Umbilical cord (tissue), 2 donors: ENCODE results near the gene UBE2E1. TPM values are rescaled to one million over a fixed set of nuclear protein-coding genes. Genes with fewer than 3 reads are reported as not detected.
"Not testable (repeated sequence)": the region's sequence is repeated elsewhere in the genome, so short reads cannot be mapped to it uniquely, and the experiment has no call there.

Experiments used
- DNase-seq: peaks from one replicate; pipeline ENCODE4 v3.0.0-alpha.2; 2015; ENCODE audit warnings: low spot score
- total RNA-seq: library from RNA; depleted of rRNA; stranded (reverse); fragments of >200 nt; gene quantifications from one replicate; pipeline ENCODE4 v1.2.3, GENCODE V29; 2014; ENCODE audit warnings: low replicate concordance; ENCODE audit not compliant: insufficient read depth

The UBE2E1 gene
- total RNA-seq, 1 donor from 2014 or later, result 77.0 TPM

- DNase-seq, result no peak
Measured at GRCh38 chr3:23845326-23846216, 39.8 kb downstream of the UBE2E1 start.

- not testable (repeated sequence) for DNase-seq
Measured at GRCh38 chr3:23849462-23849861, 43.7 kb downstream of the UBE2E1 start.

DNA sequence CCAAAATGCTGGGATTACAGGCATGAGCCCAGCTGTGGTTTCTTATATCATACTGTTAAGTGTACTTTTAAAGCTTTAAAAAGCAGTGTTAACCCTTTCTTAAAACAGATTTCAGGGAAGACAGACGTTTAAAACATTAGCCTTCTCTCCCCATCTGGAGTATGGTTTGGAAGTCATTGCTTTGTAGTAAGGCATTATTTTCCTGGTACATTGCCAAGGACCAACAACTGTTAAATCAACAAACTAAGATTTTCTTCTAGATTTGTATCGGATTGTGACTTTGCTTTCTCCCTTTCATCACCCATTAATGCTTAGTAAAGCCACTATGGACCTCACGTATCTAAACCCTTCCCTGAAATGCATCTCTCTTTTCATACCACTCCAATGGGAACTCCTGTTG lies 50.5 kb downstream of the UBE2E1 start:
- no peak for DNase-seq

DNA sequence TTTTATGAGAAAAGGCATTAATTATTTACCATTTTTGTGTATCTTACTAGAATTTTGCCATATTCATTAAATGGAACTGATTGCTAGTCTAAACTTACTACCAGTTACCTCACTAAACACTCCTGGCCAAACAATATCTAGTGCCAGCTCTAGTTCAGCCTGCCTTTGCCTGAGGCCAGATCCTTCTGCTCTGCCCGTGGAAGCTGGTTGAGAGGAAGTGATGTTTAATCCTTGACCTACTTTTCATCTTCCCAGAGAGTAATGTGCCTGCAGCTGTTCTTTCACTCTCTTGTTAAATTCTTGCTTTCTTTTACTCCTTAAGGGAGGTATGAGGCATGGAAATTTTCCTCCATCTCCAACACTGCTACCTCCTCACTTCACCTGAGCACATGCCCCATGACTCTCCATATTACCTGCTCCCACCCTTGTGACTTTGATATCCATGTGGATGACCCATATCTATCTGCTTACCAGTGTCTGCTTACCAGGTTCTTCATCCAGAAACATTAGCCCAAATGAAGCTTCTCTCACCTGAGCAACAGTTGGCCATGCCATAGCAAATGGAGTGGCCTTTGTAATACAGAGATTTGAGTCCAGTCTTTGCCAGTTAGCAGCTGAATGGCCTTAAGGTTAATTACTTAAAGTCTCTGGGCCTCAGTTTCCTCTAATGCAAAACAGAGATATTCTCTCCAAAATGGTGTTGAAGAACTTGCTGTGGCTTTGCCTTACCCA lies 53.4 kb downstream of the UBE2E1 start:
- DNase-seq, result peak; percentile 75

DNA sequence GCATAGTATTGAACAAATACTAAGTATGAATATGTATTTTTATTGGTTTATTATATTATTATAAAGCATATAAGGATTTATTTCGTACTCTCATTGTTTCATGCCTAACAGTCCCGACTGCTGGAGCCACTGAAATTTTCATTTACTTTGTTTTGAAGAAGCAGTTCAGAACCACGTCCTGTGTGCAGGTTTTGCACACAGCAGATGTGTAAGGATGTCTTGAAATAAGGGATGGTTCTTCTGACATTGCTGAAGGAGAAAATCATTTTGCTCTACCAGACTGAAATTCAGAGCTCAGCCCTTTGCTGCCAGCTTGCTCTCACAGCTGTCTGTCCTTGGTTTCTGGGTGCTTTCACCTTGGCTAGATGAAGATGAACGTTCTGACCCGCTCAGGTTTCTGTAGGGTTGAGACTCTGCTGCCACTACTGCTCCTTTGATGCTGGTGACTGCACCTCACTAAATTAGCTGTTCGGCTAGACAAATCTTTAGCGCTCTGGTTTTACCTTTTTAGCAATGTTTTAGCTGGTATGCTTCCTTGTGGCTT lies 54.2 kb downstream of the UBE2E1 start:
- DNase-seq, result no peak

- no peak for DNase-seq
Measured at GRCh38 chr3:23861689-23862088, 55.9 kb downstream of the UBE2E1 start.

GRCh38 chr3:23863060-23863459 lies 57.3 kb downstream of the UBE2E1 start:
- DNase-seq, result no peak

DNA sequence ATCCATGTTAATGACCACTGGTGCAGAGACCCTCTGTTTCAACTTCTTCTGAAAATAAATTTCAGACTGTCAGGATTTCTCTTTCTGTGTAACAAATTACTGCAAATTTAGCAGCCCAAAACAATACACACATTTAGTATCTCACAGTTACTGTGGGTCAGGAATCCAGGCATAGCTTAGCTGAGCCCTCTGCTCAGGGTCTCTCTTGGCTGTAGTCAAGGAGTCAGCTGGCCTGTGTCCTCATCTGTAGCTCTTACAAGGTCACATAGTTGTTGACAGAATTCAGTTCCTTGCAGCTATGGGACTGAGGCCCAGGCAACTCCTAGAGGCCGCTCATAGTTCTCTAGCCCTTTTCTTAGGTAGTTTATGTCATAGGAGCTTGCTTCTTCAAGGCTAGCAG lies 59.2 kb downstream of the UBE2E1 start:
- DNase-seq, result no peak

GRCh38 chr3:23865595-23866396 lies 60.0 kb downstream of the UBE2E1 start:
- peak; percentile 55 for DNase-seq

DNA sequence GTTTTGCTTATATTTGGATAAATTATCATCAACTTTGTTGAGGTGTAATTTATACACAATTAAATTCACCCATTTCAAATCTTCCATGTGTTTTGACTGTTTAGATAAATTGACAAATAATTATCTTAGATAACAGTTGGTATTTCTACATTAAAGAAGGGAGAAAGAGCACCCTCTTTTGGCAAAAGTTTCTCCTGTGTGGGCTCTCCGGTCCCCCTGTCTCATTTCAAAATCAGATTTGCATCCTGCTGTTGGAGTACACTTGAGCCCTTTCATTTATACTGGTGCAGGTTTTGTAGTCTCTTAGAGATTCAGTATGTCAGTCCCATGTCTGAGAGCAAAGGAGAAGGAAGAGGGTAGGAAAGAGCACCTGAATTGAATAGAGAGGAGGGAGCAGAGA lies 61.6 kb downstream of the UBE2E1 start:
- no peak for DNase-seq

DNA sequence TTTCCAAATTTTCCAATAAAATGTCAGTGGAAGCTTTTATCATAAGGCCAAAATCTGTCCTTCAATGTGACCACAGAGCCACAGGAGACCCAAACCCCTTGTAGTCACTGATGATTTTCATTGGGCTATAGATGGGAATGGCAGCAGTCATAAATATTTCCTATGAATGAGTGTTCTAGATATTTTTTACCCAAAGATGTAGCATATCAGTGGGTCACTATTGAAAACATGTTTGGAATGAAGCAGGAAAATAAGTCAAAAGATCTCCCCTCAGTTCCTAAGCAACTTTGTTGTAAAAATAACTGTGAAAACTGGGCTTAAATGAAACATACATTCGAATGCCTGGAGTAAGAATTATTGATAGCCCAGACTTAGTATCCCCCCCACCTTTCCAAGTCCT lies 62.1 kb downstream of the UBE2E1 start:
- no peak for DNase-seq

GRCh38 chr3:23869977-23870662 lies 64.4 kb downstream of the UBE2E1 start:
- DNase-seq, result peak; percentile 88

- DNase-seq, result not testable (repeated sequence)
Measured at GRCh38 chr3:23870663-23871043, 64.9 kb downstream of the UBE2E1 start.

DNA sequence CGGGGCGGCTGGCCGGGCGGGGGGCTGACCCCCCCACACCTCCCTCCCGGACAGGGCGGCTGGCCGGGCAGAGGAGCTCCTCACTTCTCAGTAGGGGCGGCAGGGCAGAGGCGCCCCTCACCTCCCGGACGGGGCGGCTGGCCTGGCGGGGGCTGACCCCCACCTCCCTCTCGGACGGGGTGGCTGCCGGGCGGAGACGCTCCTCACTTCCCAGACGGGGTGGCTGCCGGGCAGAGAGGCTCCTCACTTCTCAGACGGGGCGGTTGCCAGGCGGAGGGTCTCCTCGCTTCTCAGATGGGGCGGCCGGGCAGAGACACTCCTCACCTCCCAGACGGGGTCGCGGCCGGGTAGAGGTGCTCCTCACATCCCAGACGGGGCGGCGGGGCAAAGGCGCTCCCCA lies 65.6 kb downstream of the UBE2E1 start:
- DNase-seq, result not testable (repeated sequence)

DNA sequence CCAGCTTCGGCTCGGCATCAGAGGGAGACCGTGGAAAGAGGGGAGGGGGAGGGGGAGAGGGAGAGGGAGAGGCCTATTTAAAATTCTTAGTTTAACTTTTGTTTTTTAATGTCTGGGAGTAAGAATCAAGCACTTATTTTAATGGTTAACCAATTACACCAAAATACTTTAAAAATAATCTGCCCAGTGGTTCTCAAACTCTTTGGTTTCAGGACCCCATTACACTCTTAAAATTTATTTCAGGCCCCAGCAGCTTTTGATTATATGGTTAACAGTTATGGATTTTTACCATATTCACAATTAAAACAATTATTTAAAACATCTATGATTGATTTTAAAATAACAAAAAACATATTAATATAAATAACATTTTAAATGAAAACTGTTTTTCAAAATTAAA lies 66.6 kb downstream of the UBE2E1 start:
- no peak for DNase-seq

DNA sequence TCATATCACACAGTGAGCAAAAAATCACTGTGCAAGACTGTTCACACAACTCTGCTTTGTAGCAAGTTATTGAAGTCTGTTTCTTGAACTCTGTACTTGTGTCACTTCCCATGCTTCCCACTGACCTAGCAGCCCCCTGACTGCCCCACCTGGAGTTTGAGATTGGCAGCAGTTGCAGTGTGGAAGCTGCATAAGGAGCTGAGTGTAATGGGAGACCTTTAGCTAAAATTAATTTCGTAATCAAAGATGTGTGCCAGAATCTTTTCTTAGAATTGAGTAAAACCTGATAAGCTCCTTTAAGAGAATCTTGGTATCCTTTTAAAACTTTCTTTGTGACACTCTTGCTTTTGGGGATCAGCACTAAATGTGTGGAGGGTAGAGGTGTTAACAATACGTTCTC lies 68.2 kb downstream of the UBE2E1 start:
- DNase-seq, result no peak

DNA sequence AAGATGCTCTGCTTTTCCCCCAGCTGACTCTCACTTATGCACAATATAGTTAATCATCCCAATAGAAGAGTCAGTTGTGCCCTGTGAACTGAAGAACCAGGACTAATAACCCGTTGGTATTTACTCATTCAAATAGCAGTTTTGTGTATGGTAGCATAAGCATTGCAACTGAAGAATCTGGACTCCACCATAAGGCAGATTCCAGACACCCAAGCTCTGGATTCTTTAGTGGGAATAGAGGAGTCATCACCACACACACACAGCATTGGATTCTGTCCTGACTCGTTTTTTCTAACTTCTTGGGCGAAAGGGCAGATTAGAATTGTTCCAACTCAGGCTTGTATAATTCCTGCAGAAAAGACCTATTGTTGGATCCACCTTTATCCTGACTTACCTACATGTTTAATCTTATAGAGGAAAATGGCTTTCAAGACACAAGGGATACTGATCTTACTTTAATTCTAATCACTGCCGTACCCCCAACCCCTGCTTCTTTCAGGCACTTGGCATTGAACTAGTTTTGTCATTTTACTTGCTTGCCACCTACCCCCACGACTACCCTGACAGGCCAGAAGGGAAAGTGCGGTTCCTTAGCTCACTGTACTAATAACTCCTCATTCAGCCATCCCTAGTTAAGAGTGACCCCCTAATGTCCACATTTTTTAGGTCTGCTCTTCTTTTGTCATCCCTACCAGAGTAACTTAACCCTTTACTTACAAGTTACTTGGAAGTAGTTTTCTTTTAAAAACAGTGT lies 68.8 kb downstream of the UBE2E1 start:
- DNase-seq, result peak; percentile 38

GRCh38 chr3:23875113-23875725 lies 69.5 kb downstream of the UBE2E1 start:
- DNase-seq, result no peak

- DNase-seq, result no peak
Measured at GRCh38 chr3:23876923-23877322, 71.2 kb downstream of the UBE2E1 start.
